Measurements from ENCODE around the gene SPOPL. TPM values are rescaled to one million over a fixed set of nuclear protein-coding genes. Genes with fewer than 3 reads are reported as not detected.
A peak's percentile ranks its signal among the peaks of the same experiment; 100 is the strongest.

Gene SPOPL
- total RNA-seq (2022) (37.8 and 40.8 TPM in 2 replicates), Bru-seq, nascent RNA (percentile 92 among the genes with signal in this experiment), BruChase-seq, experiment 1, labeled RNA remaining after a 6-hour chase (percentile 86 among the genes with signal in this experiment), BruChase-seq, experiment 2, labeled RNA remaining after a 2-hour chase (percentile 82 among the genes with signal in this experiment)
- long read RNA-seq, full-length matches to known transcripts: 7 of 16 reads
- long read RNA-seq, partial matches to known transcripts: 1 of 16 reads
- long read RNA-seq, other reads (novel, unspliced or antisense): 8 of 16 reads

DNA sequence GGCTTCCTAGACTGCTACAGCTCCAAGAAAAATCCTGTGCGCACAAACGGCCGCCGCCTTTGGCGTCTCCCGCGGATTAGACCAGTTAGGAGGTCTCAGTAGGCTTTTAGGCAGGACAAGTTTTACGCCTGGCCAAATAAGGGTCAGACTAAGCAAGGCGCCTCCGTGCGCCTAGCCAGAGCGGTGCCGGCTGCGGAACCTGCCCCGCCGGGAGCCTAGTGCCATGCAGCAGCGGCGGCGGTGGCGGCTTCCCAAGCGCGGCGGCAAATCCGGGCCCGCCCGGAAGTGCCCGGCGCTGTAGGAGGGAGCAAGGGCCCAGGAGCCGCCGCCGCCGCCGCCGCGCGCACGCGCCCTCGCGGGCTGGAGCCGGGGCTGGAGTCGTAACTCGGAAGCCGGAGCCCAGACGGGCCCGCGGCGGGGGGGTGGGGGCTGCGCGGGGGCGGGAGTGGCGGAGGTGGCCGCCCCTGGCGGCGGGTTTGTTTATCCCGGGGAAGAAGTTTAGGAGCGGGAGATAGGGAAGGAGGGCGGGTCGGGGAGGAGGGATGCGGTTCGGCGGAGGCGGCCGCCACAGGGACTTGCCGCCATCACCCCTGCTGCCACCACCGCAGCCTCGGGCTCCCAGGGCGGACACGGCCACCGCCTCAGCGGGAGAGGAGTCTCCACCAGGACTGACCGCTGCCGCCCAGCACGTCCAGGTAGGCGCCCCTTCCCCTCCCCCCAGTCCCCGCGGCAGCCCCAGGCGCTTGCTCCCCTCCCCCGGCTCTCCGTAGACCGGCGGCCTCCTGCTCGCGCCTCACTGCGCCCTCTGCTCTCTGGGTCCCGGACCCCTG lies at the start of gene SPOPL:
TSS of gene SPOPL (plus strand) at position 346 of the 830 bp plus-strand sequence. CDS start 48,447 bp downstream, outside the sequence.
- intact Hi-C loops (cut with micrococcal nuclease; ENCODE audit: unreplicated experiment): loop anchor here (1.0 to 10.0 kb wide), 7 partner anchors 75 to 577 kb away; no protein-coding TSS in a partner anchor
- DNase-seq: peak; percentile 95
- H3K27ac Mint-ChIP-seq (ENCODE audit: unreplicated experiment): peak within 1 kb of the TSS; percentile 87
- TF ChIP-seq, protein P1, sequence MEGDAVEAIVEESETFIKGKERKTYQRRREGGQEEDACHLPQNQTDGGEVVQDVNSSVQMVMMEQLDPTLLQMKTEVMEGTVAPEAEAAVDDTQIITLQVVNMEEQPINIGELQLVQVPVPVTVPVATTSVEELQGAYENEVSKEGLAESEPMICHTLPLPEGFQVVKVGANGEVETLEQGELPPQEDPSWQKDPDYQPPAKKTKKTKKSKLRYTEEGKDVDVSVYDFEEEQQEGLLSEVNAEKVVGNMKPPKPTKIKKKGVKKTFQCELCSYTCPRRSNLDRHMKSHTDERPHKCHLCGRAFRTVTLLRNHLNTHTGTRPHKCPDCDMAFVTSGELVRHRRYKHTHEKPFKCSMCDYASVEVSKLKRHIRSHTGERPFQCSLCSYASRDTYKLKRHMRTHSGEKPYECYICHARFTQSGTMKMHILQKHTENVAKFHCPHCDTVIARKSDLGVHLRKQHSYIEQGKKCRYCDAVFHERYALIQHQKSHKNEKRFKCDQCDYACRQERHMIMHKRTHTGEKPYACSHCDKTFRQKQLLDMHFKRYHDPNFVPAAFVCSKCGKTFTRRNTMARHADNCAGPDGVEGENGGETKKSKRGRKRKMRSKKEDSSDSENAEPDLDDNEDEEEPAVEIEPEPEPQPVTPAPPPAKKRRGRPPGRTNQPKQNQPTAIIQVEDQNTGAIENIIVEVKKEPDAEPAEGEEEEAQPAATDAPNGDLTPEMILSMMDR (IDR thresholded peaks at IDR 0.05; ENCODE audit: unreplicated experiment): peak; percentile 35
- H3K4me3 Mint-ChIP-seq (ENCODE audit: low read depth, unreplicated experiment): peak within 1 kb of the TSS; percentile 86
- peaks cover 28% of the 10 kb centered on the region for H3K36me3 Mint-ChIP-seq (ENCODE audit: insufficient read depth, unreplicated experiment)
- CTCF ChIA-PET: interaction anchor here (0.8 kb wide), 1 partner anchor 21 kb away, joined by 3 read pairs; no protein-coding TSS in a partner anchor
- no peaks in the 10 kb centered on the region for H3K27me3 Mint-ChIP-seq (ENCODE audit: unreplicated experiment)
- H3K4me1 Mint-ChIP-seq (ENCODE audit: low read depth, unreplicated experiment): peaks cover 22% of the 10 kb centered on the region
- BruUV-seq (replicated peaks): no TSS peak
- no peaks in the 10 kb centered on the region for H3K9me3 Mint-ChIP-seq (ENCODE audit: low read depth, unreplicated experiment)

DNA sequence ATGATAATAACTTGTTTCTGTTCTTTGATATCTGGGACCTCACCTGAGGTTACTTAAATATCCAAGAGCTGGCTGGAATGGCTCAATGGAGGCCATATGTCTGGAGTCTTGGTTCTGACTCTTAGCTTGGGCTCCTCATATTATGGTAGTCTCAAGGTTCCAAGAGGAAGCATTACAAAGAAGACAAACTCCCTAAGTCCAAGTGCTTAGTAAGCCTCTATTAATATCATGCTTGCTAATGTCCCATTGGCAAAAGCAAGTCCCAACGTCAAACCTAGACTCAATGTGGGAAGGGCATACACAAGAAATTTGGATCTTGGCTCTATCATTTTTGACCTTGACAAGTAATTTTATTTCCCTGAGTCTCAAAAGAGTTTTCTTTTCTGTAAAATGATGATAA lies 49.2 kb upstream of the SPOPL start:
- CTCF ChIA-PET: interaction anchor here (1.5 kb wide), 1 partner anchor 25 kb away, joined by 3 read pairs; no protein-coding TSS in a partner anchor
- no peaks in the 10 kb centered on the region for H3K36me3 Mint-ChIP-seq (ENCODE audit: insufficient read depth, unreplicated experiment)
- H3K27me3 Mint-ChIP-seq (ENCODE audit: unreplicated experiment): no peaks in the 10 kb centered on the region
- no TSS peak for BruUV-seq (replicated peaks)
- intact Hi-C loops (cut with micrococcal nuclease; ENCODE audit: unreplicated experiment): no loop called here
- no peak overlapping the region for H3K27ac Mint-ChIP-seq (ENCODE audit: unreplicated experiment)
- DNase-seq: no peak
- TF ChIP-seq, protein P1 (IDR thresholded peaks at IDR 0.05; ENCODE audit: unreplicated experiment): no peak
- peaks cover 13% of the 10 kb centered on the region for H3K4me1 Mint-ChIP-seq (ENCODE audit: low read depth, unreplicated experiment)
- H3K4me3 Mint-ChIP-seq (ENCODE audit: low read depth, unreplicated experiment): no peak overlapping the region
- no peaks in the 10 kb centered on the region for H3K9me3 Mint-ChIP-seq (ENCODE audit: low read depth, unreplicated experiment)

DNA sequence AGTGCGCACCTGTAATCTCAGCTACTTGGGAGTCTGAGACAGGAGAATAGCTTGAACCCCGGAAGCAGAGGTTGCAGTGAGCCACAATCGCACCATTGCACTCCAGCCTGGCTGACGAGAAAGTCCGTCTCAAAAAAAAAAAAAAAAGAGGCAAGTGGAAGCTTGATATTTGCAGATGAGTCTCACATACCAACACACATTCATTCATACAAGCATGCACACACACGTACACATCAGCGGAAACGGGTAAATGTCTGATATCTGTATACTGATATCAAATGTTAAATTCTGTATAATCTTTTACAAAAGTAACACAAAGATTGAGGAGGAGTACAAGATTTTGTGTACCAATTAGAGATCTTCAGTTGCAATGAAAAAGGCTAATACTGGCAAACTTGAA lies 47.8 kb upstream of the SPOPL start:
- intact Hi-C loops (cut with micrococcal nuclease; ENCODE audit: unreplicated experiment): no loop called here
- TF ChIP-seq, protein P1 (IDR thresholded peaks at IDR 0.05; ENCODE audit: unreplicated experiment): no peak
- no peaks in the 10 kb centered on the region for H3K9me3 Mint-ChIP-seq (ENCODE audit: low read depth, unreplicated experiment)
- no peaks in the 10 kb centered on the region for H3K36me3 Mint-ChIP-seq (ENCODE audit: insufficient read depth, unreplicated experiment)
- no peak for DNase-seq
- no peak overlapping the region for H3K4me3 Mint-ChIP-seq (ENCODE audit: low read depth, unreplicated experiment)
- no peaks in the 10 kb centered on the region for H3K27me3 Mint-ChIP-seq (ENCODE audit: unreplicated experiment)
- peaks cover 13% of the 10 kb centered on the region for H3K4me1 Mint-ChIP-seq (ENCODE audit: low read depth, unreplicated experiment)
- no TSS peak for BruUV-seq (replicated peaks)
- CTCF ChIA-PET: interaction anchor here (0.7 kb wide), 1 partner anchor 832 kb away, joined by 4 read pairs; no protein-coding TSS in a partner anchor
- H3K27ac Mint-ChIP-seq (ENCODE audit: unreplicated experiment): no peak overlapping the region

DNA sequence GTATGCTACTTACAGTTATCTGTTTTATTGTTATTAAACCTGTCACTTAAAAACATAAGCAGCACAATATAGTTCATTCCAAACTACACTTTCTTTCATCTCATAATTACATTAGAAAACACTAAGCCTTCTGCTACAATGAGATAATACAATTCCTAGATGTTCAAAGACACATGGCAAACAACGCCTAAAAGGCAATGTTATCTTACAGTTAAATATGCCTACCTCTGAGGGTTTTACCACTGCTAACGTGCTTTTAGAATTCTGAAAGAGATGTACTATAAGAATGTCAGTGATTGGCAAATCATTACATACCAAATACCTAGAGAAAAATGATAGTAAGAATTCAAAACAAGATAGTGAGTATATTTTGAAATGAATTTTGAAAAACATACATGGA lies 46.8 kb upstream of the SPOPL start:
- H3K9me3 Mint-ChIP-seq (ENCODE audit: low read depth, unreplicated experiment): no peaks in the 10 kb centered on the region
- no peak overlapping the region for H3K4me3 Mint-ChIP-seq (ENCODE audit: low read depth, unreplicated experiment)
- TF ChIP-seq, protein P1 (IDR thresholded peaks at IDR 0.05; ENCODE audit: unreplicated experiment): no peak
- no peak for DNase-seq
- no peak overlapping the region for H3K27ac Mint-ChIP-seq (ENCODE audit: unreplicated experiment)
- BruUV-seq (replicated peaks): no TSS peak
- intact Hi-C loops (cut with micrococcal nuclease; ENCODE audit: unreplicated experiment): no loop called here
- H3K4me1 Mint-ChIP-seq (ENCODE audit: low read depth, unreplicated experiment): peaks cover 13% of the 10 kb centered on the region
- H3K27me3 Mint-ChIP-seq (ENCODE audit: unreplicated experiment): no peaks in the 10 kb centered on the region
- CTCF ChIA-PET: no interaction called here
- no peaks in the 10 kb centered on the region for H3K36me3 Mint-ChIP-seq (ENCODE audit: insufficient read depth, unreplicated experiment)

Measured in Calu3 (cell line).